GM21717 (cell line): ENCODE data around the gene ARMH3.
A peak's percentile ranks its signal among the peaks of the same experiment; 100 is the strongest.
"Not testable (repeated sequence)": the region's sequence is repeated elsewhere in the genome, so short reads cannot be mapped to it uniquely, and the experiment has no call there.

Experiments used
- ATAC-seq: cut with Tn5 transposase; IDR thresholded peaks from one replicate; pipeline ENCODE4 v1.9.1; 2021; ENCODE audit warnings: mild to moderate bottlenecking, moderate library complexity; ENCODE audit not compliant: unreplicated experiment

The ARMH3 gene

GRCh38 chr10:102046095-102046494, 9.9 kb downstream of the ARMH3 start:
- no peak for ATAC-seq

GRCh38 chr10:102045292-102045691, 10.7 kb downstream of the ARMH3 start:
- no peak for ATAC-seq

GRCh38 chr10:102040305-102041050, 15.5 kb downstream of the ARMH3 start:
- no peak for ATAC-seq

GRCh38 chr10:102038410-102038809, 17.6 kb downstream of the ARMH3 start:
- no peak for ATAC-seq

DNA sequence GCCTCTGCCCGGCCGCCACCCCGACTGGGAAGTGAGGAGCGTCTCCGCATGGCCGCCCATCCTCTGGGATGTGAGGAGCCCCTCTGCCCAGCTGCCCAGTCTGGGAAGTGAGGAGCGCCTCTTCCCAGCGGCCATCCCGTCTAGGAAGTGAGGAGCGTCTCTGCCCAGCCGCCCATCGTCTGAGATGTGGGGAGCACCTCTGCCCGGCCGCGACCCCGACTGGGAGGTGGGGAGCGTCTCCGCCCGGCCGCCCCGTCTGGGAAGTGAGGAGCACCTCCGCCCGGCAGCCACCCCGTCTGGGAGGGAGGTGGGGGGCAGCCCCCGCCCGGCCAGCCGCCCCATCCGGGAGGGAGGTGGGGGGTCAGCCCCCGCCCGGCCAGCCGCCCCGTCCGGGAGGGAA, 20.2 kb downstream of the ARMH3 start:
- ATAC-seq: not testable (repeated sequence)

DNA sequence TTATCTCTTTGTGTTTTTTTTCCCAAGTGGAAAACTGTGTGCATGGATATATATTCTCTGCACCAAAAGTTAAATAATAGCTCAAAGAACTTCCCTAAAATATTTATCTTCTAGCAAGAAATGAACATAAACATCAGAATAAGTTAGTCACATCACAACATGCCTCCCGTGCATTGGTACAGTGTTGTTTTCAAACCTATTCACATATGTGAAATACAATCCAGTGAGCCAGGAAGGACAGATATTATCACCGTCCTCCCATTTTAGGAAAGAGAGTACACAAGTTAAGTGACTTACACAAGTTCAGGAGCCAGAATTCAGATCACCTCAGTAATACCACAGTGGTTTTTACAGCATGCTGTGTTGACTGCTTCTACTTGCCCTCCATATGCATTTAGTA, 22.2 kb downstream of the ARMH3 start:
- no peak for ATAC-seq

DNA sequence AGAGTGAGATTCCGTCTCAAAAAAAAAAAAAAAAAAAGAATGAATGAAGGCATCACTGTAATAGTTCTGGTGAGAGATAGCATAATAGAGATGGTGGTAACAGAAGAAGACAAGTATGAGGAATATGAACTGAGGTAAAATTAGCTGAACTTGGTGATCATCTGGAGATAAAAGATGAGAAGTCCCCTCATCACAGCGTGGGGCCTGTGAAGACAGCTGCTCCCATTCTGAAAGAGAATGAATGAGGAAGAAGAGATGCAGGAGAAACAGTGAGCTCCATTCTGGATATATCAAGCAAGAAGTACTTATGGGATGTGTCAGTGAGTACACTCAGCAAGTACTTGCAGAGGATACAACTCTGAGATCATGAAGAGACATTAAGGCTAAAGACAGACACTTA, 28.7 kb downstream of the ARMH3 start:
- ATAC-seq: no peak

DNA sequence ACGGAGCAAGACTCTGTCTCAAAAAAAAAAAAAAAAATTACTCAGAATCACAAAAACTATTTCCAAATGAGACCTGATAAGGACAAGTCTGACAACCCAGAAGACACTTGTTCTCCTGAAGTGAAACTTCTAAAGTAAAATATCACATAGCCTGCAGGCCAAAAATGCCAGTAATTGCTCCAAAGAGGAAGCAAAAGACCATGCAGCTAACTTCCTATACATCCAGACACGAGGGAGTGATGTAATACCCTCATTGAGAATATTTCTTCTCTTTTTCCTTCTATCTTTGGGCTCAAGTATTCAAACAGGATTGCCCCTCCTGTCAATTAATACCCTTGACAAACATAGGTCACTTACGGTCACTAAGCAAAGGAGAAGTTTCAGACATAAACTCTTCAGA, 31.2 kb downstream of the ARMH3 start:
- no peak for ATAC-seq

DNA sequence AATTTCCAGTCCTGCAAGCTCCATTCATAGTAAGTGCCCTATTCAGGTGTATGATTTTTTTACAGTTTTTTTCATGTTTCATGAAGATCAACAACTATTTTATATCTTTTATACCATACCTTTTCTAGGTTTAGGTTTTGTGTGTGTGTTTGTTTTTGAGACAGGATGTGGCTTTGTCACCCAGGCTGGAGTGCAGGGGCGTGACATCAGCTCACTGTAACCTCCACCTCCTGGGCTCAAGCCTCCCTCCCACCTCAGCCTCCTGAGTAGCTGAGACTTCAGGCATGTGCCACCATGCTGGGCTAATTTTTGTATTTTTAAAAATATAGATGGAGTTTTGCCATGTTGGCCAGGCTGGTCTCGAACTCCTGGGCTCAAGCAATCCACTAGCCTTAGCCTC, 35.0 kb downstream of the ARMH3 start:
- ATAC-seq: no peak

DNA sequence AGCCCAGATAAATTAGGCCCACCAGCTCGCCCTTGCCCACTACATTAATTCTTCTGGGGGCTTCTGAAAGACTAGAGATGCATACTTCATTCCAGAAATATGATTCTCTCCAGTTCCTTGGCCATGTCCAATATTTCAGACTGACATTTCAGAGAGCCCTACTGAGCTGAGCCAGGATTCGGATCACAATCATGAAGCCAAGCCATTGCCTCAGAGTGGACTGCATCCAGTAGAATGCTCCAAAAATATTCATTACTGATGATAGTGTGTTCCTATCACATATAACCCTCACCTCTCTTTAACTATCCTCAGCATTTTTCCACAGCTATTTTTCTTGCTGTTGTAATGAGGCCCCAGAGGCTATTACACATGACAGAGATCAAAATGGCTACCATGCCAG, 38.7 kb downstream of the ARMH3 start:
- no peak for ATAC-seq

DNA sequence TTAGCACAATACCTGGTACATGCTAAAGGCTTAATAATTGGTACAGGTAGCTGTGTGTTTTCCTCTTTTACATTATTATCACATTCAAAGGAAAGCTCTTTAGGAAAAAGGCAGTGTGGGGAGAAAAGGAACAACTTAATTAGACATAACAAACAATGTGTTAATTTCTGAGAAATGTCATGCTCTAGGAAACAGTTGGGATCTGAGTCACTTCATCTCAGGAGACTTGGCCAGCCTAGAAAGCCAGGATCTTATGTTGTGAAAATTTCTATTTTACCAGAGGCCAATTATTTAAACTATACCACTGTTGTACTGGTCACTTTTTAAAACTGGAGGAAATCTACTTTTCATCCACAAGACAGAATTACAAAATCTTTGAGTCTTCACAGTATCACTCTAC, 39.6 kb downstream of the ARMH3 start:
- ATAC-seq: no peak

DNA sequence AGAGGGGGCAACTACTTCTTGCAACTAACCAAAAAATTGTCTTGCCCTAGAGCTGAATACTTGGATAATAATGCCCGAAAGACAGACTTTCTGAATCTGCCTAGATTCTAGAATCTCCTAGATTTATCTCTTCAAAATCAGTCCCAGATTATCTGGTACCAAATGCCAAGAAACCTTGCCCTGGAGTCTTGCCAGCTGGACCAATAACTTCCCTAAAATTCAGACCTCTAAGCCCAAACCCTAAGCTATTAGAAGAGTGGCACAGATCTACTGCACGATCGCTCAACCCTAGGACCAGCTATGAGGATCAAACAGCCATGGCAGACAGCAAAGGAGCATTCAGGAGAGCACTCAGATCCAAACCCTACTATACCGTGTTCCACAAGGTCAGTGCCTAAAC, 45.0 kb downstream of the ARMH3 start:
- ATAC-seq: no peak

DNA sequence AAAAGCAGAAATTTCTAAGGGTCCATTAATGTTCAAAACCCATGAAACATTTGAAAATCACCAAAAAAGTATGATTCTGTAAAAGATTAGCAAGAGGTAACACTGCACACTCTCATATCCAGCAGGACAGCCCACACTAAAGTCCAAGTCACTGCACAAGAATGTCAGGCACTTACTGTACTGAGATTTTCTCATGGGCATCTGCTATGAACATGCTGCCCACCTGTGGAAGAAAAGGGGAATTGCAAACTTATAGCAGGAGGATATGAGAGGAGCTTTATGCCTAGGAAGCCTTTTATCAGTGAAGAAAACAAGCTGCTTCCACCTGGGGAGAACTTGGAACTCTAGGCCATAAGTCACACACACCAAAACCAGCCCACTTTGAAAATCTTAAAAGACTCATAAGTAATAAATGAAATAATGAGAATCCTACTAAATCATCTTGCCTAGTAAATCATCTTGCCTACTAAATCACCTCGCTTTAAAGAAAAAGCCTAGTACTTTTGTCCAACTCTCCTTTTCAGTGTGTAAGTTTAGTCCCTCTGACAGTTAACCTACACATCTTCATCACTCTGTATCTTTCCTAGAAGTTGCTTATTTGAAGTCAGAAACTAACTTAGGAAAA, 46.1 kb downstream of the ARMH3 start:
- no peak for ATAC-seq

DNA sequence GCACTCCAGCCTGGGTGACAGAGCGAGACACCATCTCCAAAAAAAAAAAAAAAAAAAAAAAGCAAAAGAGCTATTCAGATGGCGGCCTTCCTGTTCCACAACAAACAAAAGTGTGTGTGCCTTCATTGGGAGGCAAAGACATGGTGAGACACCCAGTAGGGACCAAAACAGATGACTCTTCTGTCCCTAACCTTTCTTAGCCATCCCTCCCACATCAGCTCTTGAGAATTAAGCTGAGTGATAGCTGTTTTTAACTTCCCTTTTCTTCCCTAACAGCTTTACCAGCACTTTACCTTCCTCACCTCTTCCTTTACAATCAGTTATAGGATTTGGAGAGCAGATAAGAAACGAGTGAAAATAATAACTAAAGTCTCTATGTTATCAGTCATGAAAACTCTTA, 48.2 kb downstream of the ARMH3 start:
- ATAC-seq: no peak

DNA sequence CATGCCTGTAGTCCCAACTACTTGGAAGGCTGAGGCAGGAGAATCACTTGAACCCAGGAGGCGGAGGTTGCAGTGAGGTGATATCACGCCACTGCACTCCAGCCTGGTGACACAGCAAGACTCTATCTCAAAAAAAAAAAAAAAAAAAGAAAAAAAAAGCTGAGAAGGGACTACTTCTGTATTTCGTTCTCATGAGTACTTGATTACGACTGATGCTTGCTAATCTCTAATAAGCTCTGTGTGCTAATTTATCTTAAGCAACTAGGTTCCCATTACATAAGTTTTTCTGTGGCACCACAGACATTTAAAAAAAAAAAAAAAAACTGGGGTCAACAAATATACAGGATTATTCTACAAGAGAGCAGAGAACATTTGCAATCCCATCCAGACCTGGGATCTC, 48.9 kb downstream of the ARMH3 start:
- not testable (repeated sequence) for ATAC-seq

GRCh38 chr10:102004376-102004775, 51.6 kb downstream of the ARMH3 start:
- ATAC-seq: no peak

- ATAC-seq: no peak
Measured at GRCh38 chr10:102003541-102003940, 52.4 kb downstream of the ARMH3 start.

- ATAC-seq: peak; percentile 60
Measured at GRCh38 chr10:102001435-102002068, 54.4 kb downstream of the ARMH3 start.

- no peak for ATAC-seq
Measured at GRCh38 chr10:101997803-101998202, 58.2 kb downstream of the ARMH3 start.

DNA sequence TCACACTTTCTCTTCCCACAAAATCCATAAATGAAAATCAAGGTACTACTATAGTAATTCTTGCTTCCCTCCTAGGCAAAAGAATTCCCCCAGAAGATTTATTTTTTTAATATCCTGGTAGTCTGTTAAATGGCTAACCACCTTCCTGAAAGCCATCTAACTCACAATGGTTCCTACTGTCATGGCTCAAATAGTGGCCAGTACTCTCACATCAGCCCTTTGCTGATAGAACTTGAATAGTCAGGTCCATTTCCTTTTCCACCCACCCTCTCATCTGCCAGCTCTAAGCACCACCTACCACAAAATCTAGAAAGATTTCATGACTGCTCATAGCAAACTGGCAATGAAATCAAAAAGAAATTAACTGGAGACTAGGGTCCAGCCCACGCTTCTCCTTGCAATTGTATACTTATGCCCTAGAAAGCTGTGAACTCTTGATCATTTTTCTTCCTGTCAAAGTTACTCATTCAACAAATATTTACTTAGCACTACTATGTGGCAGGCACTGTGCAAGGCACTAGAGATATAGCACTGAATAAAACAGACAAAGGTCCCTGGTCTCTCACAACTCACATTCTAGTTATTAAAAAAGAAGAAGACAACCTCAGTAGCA, 60.4 kb downstream of the ARMH3 start:
- no peak for ATAC-seq

DNA sequence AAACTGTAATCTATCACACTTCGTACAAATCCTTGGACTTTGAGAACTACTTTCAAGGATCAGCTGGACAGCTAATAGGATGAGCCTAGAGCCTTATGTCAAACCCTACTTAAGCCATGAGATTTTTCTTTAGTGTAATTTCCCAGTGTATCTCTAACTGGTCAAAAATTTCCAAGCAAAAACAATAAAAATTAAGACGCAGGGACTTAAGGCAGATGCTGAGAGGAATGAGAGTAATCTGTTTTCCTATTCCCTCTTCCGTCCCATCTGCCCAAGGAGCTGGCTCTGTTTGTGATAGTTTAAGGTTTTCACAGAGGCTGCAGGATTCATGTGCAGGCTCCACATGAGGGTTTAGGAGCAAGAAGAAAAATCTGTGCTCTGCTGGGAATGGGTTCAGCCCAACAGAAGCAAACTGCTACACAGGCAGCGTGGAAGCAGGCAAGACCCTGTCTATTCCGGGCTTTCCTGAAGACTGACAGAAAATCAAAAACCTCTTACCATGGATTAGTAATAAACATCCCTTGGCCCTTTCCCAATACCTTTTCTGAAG, 62.2 kb downstream of the ARMH3 start:
- ATAC-seq: no peak

- ATAC-seq: no peak
Measured at GRCh38 chr10:101993221-101993620, 62.8 kb downstream of the ARMH3 start.
